Activated CD8-positive, alpha-beta memory T cell treated with anti-CD3 and anti-CD28 coated beads for 4 hours (primary cell): ENCODE data around the gene DCPS.
"Not testable (repeated sequence)": the region's sequence is repeated elsewhere in the genome, so short reads cannot be mapped to it uniquely, and the experiment has no call there.

ENCODE experiments used
- DNase-seq, 2 donors: peaks; one replicate each; pipeline ENCODE4 v3.0.0-alpha.2; 2020; ENCODE audit warnings: low read depth in 2 of 2

Gene DCPS

GRCh38 chr11:126360049-126360446, 56.2 kb downstream of the DCPS start:
- no peak for DNase-seq

- DNase-seq: no peak
These were observed 57.5 kb downstream of the DCPS start for GRCh38 chr11:126361400-126361799.

GRCh38 chr11:126362879-126363655, 59.2 kb downstream of the DCPS start:
- no peak for DNase-seq

- no peak for DNase-seq
These were observed 59.9 kb downstream of the DCPS start for GRCh38 chr11:126363706-126364248.

- DNase-seq: not testable (repeated sequence)
These were observed 60.9 kb downstream of the DCPS start for GRCh38 chr11:126364735-126365134.

- not testable (repeated sequence) for DNase-seq
These were observed 61.6 kb downstream of the DCPS start for GRCh38 chr11:126365508-126365907.

- DNase-seq: no peak
These were observed 62.4 kb downstream of the DCPS start for GRCh38 chr11:126366064-126366822.

GRCh38 chr11:126366823-126367654, 63.2 kb downstream of the DCPS start:
- not testable (repeated sequence) for DNase-seq

- DNase-seq: not testable (repeated sequence)
These were observed 63.9 kb downstream of the DCPS start for GRCh38 chr11:126367806-126368205.

- DNase-seq: not testable (repeated sequence)
These were observed 64.7 kb downstream of the DCPS start for GRCh38 chr11:126368336-126369119.

- DNase-seq: no peak
These were observed 66.2 kb downstream of the DCPS start for GRCh38 chr11:126370016-126370415.

GRCh38 chr11:126371595-126371994, 67.7 kb downstream of the DCPS start:
- no peak for DNase-seq

- DNase-seq: not testable (repeated sequence)
These were observed 69.7 kb downstream of the DCPS start for GRCh38 chr11:126373389-126374066.

- not testable (repeated sequence) for DNase-seq
These were observed 70.9 kb downstream of the DCPS start for GRCh38 chr11:126374562-126375300.

GRCh38 chr11:126375726-126376125, 71.9 kb downstream of the DCPS start:
- no peak for DNase-seq

- no peak for DNase-seq
These were observed 74.9 kb downstream of the DCPS start for GRCh38 chr11:126378763-126379162.

GRCh38 chr11:126380909-126381308, 77.0 kb downstream of the DCPS start:
- DNase-seq: no peak

GRCh38 chr11:126381960-126382359, 78.1 kb downstream of the DCPS start:
- DNase-seq: not testable (repeated sequence)

GRCh38 chr11:126382641-126383040, 78.8 kb downstream of the DCPS start:
- DNase-seq: not testable (repeated sequence)
